A549 treated with RU486 at 1 μM for 4 hours (cell line): ENCODE measurements around the gene ZNF836. TPM values are rescaled to one million over a fixed set of nuclear protein-coding genes. Genes with fewer than 3 reads are reported as not detected.

Source experiments
- total RNA-seq: library from RNA; stranded (reverse); fragments of 200-300 nt; extraction: Qiagen RNA extraction; gene quantifications from 5 replicates; pipeline ENCODE4 v1.2.3, GENCODE V29; 2022; ENCODE audit warnings: low read depth

ZNF836 gene
- 0.26 to 1.1 TPM (median 0.93 TPM) in 5 replicates for total RNA-seq

DNA sequence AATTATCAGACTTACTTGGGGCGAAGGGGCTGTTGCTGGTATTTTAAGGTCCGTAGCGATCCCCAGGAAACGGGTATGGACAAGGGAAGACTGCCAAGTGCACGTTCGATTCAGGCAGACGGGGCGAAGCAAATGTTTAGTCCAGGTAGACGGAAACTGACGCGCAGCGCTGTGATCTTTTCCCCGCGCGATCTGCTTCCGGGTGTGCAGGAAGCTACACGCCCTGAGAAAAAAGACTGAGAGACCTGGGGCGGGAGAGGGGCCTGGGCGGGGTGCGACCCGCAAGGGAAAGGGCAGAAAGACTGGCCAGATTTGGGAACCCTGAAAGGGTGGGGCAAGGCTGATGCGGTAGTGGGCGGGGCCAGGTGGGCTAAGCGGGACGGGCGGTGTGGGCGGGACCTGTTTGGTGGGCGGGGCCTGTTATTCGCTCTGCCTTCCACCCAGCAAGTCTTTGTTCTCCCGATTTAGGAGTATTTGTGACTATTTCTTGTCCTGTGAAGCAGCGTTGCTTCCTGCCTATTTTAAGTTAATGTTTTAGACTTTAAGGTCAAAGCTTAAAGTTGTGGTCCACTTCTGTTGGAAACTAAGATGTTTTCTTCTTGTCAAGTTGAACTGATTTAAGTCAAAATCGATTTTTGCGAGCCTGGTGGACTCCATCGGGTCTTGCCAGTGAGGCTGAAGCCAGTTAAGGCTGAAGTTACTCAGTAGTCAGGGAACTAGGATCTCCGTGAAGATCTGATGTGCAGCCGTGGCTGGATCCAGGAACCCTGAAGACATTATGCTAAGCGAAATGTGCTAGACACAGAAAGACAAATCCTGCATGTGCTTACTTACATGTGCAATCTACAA lies at the start of gene ZNF836:
Gene ZNF836, minus strand, starts transcription at position 301 of the 849 bp plus-strand sequence. CDS start 3,549 bp downstream, outside the sequence.

DNA sequence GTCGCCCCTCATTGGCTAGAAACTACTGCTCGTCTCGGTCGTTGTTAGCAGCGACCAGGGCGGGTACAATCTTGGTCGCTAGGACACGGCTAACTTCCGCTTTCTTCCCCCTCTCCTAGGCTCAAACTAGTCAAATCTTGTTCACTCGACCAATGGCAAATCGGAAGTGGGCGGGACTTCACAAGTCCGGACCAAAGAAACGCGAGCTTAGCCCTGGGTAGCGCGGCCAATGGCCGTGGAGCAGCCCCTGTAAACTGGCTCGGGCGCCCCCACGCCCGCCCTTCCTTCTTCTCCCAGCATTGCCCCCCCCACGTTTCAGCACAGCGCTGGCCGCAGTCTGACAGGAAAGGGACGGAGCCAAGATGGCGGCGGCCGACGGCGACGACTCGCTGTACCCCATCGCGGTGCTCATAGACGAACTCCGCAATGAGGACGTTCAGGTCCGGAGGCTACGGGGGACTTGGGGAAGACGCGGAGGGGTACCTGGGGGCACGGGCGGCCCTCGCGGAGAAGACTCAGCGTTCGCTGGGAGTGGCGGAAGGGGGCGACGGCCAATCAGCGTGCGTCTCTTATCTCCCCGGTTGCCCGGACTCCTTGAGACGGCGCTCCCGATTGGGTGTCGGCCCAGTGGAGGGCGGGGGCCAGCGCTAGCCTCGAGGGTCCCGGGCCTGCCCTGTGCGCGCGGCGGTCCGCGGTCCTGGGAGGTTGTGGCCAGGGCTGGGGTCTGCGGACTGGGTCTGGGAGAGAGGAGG lies 18.5 kb upstream of the ZNF836 start, which contains the start of gene PPP2R1A:
Gene PPP2R1A, plus strand, starts transcription at position 318 of the 752 bp plus-strand sequence. Its CDS starts 45 bp downstream, at position 363.

GRCh38 chr19:52139252-52140031 lies 32.0 kb downstream of the ZNF836 start, which contains the start of gene ZNF616:
TSS of gene ZNF616 (minus strand) at chr19:52139938. CDS start at chr19:52130512, 9,426 bp downstream.

Other genes with a start within 250 kb of the ZNF836 start
- 0.67 to 1.2 TPM (median 0.91 TPM) in 5 replicates for gene ZNF613, start 244.1 kb downstream of the ZNF836 start, total RNA-seq
- gene ZNF350, start 184.8 kb downstream of the ZNF836 start, total RNA-seq: 3.9 to 6.2 TPM (median 5.1 TPM) in 5 replicates
- gene ZNF615, start 163.4 kb downstream of the ZNF836 start, total RNA-seq: 2.1 to 5.3 TPM (median 3.3 TPM) in 5 replicates
- 1.9 to 3.5 TPM (median 3.1 TPM) in 5 replicates for gene ZNF614, start 143.2 kb downstream of the ZNF836 start, total RNA-seq
- gene ZNF432, start 122.8 kb downstream of the ZNF836 start, total RNA-seq: 0.84 to 1.9 TPM (median 1.8 TPM) in 5 replicates
- gene ZNF841, start 75.9 kb downstream of the ZNF836 start, total RNA-seq: 1.5 to 2.0 TPM (median 1.8 TPM) in 5 replicates
- 0.45 to 1.2 TPM (median 0.82 TPM) in 5 replicates for gene ZNF616, start 31.7 kb downstream of the ZNF836 start, total RNA-seq
- gene PPP2R1A, start 18.4 kb upstream of the ZNF836 start, total RNA-seq: 184 to 327 TPM (median 302 TPM) in 5 replicates
- 5.3 to 13.6 TPM (median 9.6 TPM) in 5 replicates for gene ZNF766, start 98.0 kb upstream of the ZNF836 start, total RNA-seq
- 6.8 to 20.4 TPM (median 16.3 TPM) in 5 replicates for gene ZNF480, start 125.5 kb upstream of the ZNF836 start, total RNA-seq
- gene ZNF610, start 164.6 kb upstream of the ZNF836 start, total RNA-seq: 0.06 TPM in 1 of 5 replicates, not detected in the others
- gene ZNF880, start 198.3 kb upstream of the ZNF836 start, total RNA-seq: 0.74 to 1.3 TPM (median 1.1 TPM) in 5 replicates
- 0.10 TPM in 1 of 5 replicates, not detected in the others for gene ZNF528, start 226.2 kb upstream of the ZNF836 start, total RNA-seq